Fibroblast of lung (primary cell): ENCODE data around the gene TGFB1. TPM values are rescaled to one million over a fixed set of nuclear protein-coding genes. Genes with fewer than 3 reads are reported as not detected.
A peak's percentile ranks its signal among the peaks of the same experiment; 100 is the strongest.

Experiments used
- DNase-seq, 2 donors: peaks; one replicate each; pipeline versions ENCODE4 v3.0.0 to v3.0.0-alpha.2; 2010; ENCODE audit warnings: low read depth in 2 of 2
- H2AFZ ChIP-seq: 2 replicates; pipeline ENCODE4 v1.5.1; 2012; ENCODE audit warnings: low read length, control low read depth, inconsistent platforms
- H3K27ac ChIP-seq: 2 replicates; pipeline ENCODE4 v1.5.1; 2011; ENCODE audit warnings: low read length, control low read depth; ENCODE audit not compliant: insufficient read depth
- H3K27me3 ChIP-seq: 2 replicates; pipeline ENCODE4 v1.5.1; 2011; ENCODE audit warnings: mild to moderate bottlenecking, low read length; ENCODE audit not compliant: control insufficient read depth, insufficient read depth
- H3K36me3 ChIP-seq: 2 replicates; pipeline ENCODE4 v1.5.1; 2011; ENCODE audit warnings: low read length; ENCODE audit not compliant: control insufficient read depth, insufficient read depth
- H3K4me1 ChIP-seq: 2 replicates; pipeline ENCODE4 v1.5.1; 2011; ENCODE audit warnings: low read length; ENCODE audit not compliant: control insufficient read depth, insufficient read depth; ENCODE audit errors: extremely low read depth
- H3K4me2 ChIP-seq: 2 replicates; pipeline ENCODE4 v1.5.1; 2011; ENCODE audit warnings: low read length, control low read depth; ENCODE audit not compliant: insufficient read depth; ENCODE audit errors: extremely low read depth
- H3K4me3 ChIP-seq, 4 experiments: fragments of 200-600 bp in 1 of 4; sonication (generic) in 1 of 4; replicated peaks in 1 of 4; 2 replicates each; pipeline ENCODE4 v1.5.1; 2011 to 2016; ENCODE audit warnings: low read length in 4 of 4, low read depth in 3 of 4, mild to moderate bottlenecking in 3 of 4, control low read depth in 2 of 4, inconsistent platforms in 1 of 4, mixed read lengths in 1 of 4; ENCODE audit not compliant: insufficient read depth in 1 of 4; ENCODE audit errors: control extremely low read depth in 1 of 4
- H3K79me2 ChIP-seq: 2 replicates; pipeline ENCODE4 v1.5.1; 2012; ENCODE audit warnings: mild to moderate bottlenecking, low read length, inconsistent platforms; ENCODE audit not compliant: control insufficient read depth, insufficient read depth
- H3K9ac ChIP-seq: 2 replicates; pipeline ENCODE4 v1.5.1; 2011; ENCODE audit warnings: mild to moderate bottlenecking, low read length, control low read depth; ENCODE audit not compliant: insufficient read depth
- H3K9me3 ChIP-seq: 2 replicates; pipeline ENCODE4 v1.5.1; 2012; ENCODE audit warnings: low read depth, low read length; ENCODE audit not compliant: control insufficient read depth, insufficient read depth
- H4K20me1 ChIP-seq: 2 replicates; pipeline ENCODE4 v1.5.1; 2011; ENCODE audit warnings: low read length; ENCODE audit not compliant: control insufficient read depth, insufficient read depth; ENCODE audit errors: extremely low read depth
- EZH2 ChIP-seq: IDR thresholded peaks from 2 replicates; pipeline ENCODE4 v1.5.1; 2012; ENCODE audit warnings: low read length, control low read depth, mild to moderate bottlenecking; ENCODE audit errors: missing control alignments
- polyA plus RNA-seq, 2 donors: library from polyadenylated mRNA; depleted of rRNA in 1 of 2; stranded (reverse) in 1 of 2; unstranded in 1 of 2; fragments of >200 nt; gene quantifications; 2 replicates each; pipeline ENCODE4 v1.2.1, GENCODE V29; 2011 to 2012; ENCODE audit warnings: missing spikeins in 1 of 2
- total RNA-seq: library from RNA; depleted of rRNA; stranded (reverse); fragments of >200 nt; gene quantifications from 2 replicates; pipeline ENCODE4 v1.2.1, GENCODE V29; 2014
- TF ChIP-seq, protein P1 (sequence below), 2 donors: IDR thresholded peaks in 1 of 2; conservative IDR thresholded peaks in 1 of 2; 1 replicate in 1 of 2; 2 replicates in 1 of 2; pipeline ENCODE4 v1.5.1; 2011 to 2012; ENCODE audit warnings: low read length in 2 of 2, control low read depth in 1 of 2, inconsistent platforms in 1 of 2, low read depth in 1 of 2, mild to moderate bottlenecking in 1 of 2

Gene TGFB1
- total and polyA plus RNA-seq, 2 donors (not counting 1 experiment from before 2014, with no cell fraction given): 4.2 to 14.4 TPM

DNA sequence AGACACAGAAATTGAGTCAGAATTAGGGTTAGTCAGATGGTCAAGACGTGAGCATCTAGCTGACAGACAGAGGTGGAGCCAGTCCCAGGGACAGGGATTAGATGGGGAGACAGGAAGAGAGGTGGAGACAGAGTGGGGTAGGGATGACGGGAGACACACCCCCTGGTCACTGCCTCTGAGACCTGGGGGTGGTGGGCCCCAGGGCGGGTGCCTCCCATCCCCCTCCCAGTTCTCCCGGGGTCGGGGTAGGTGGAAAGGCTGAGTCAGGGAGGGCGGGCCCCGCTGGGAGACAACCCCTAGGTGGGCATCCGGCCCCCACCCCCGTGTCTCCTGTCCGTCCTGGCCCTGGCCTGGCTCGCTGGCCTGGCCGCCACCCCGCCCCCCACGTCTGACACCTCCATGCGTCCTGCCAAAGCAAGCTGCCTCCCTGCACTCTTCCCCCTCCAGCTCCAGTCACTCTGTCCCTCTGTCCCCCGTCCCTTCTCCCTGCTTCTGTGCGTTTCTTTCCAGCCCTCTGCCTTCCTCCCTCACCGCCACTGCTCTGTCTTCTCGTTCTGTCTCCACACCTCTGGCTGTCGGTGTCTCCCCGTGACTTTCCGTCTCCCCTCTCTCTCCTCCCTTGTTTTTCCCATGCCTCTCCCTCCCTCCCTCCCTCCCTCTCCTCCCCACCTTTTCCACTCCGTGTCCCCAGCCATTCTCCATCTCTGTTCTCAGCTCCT, 28.6 kb downstream of the TGFB1 start:
- Histone ChIP-seq H4K20me1 (no peaks in the 10 kb centered on the region), H3K36me3 (peaks cover 14% of the 10 kb centered on the region), H3K27me3 (no peaks in the 10 kb centered on the region), H3K4me1 (peaks cover 64% of the 10 kb centered on the region), H2AFZ (no peak overlapping the region), H3K27ac (peak overlapping the region; percentile 97), H3K4me2 (peak overlapping the region; percentile 69), H3K9me3 (no peaks in the 10 kb centered on the region), H3K79me2 (no peaks in the 10 kb centered on the region), H3K9ac (peak overlapping the region; percentile 59), H3K4me3 (no peak overlapping the region)
- peak; percentile 78 to 82 for DNase-seq
- TF ChIP-seq, protein P1, sequence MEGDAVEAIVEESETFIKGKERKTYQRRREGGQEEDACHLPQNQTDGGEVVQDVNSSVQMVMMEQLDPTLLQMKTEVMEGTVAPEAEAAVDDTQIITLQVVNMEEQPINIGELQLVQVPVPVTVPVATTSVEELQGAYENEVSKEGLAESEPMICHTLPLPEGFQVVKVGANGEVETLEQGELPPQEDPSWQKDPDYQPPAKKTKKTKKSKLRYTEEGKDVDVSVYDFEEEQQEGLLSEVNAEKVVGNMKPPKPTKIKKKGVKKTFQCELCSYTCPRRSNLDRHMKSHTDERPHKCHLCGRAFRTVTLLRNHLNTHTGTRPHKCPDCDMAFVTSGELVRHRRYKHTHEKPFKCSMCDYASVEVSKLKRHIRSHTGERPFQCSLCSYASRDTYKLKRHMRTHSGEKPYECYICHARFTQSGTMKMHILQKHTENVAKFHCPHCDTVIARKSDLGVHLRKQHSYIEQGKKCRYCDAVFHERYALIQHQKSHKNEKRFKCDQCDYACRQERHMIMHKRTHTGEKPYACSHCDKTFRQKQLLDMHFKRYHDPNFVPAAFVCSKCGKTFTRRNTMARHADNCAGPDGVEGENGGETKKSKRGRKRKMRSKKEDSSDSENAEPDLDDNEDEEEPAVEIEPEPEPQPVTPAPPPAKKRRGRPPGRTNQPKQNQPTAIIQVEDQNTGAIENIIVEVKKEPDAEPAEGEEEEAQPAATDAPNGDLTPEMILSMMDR (conservative IDR thresholded peaks at IDR 0.05 in 1 of 2, IDR thresholded peaks at IDR 0.05 in 1 of 2; ENCODE audit: low read depth in 1 of 2, low read length in 2 of 2): no peak
- TF ChIP-seq EZH2: no peak

GRCh38 chr19:41324231-41324702, 29.5 kb downstream of the TGFB1 start:
- H3K4me3 ChIP-seq: no peak overlapping the region
- H3K4me1 ChIP-seq: peaks cover 64% of the 10 kb centered on the region
- no peak for TF ChIP-seq EZH2
- TF ChIP-seq, protein P1 (conservative IDR thresholded peaks at IDR 0.05 in 1 of 2, IDR thresholded peaks at IDR 0.05 in 1 of 2; ENCODE audit: low read depth in 1 of 2, low read length in 2 of 2): no peak
- peak overlapping the region; percentile 70 for H3K9ac ChIP-seq
- H3K27me3 ChIP-seq: no peaks in the 10 kb centered on the region
- H3K79me2 ChIP-seq: no peaks in the 10 kb centered on the region
- no peak for DNase-seq
- H3K4me2 ChIP-seq: peak overlapping the region; percentile 75
- H3K36me3 ChIP-seq: peaks cover 18% of the 10 kb centered on the region
- H3K9me3 ChIP-seq: no peaks in the 10 kb centered on the region
- H2AFZ ChIP-seq: no peak overlapping the region
- H3K27ac ChIP-seq: peak overlapping the region; percentile 97
- no peaks in the 10 kb centered on the region for H4K20me1 ChIP-seq

- no peaks in the 10 kb centered on the region for H4K20me1 ChIP-seq
These were observed 30.1 kb downstream of the TGFB1 start for GRCh38 chr19:41323430-41324125.

More at GRCh38 chr19:41323430-41324125, 30.1 kb downstream of the TGFB1 start:
- Histone ChIP-seq H3K9ac (peak overlapping the region; percentile 74), H2AFZ (no peak overlapping the region), H3K9me3 (no peaks in the 10 kb centered on the region), H3K79me2 (no peaks in the 10 kb centered on the region), H3K27me3 (no peaks in the 10 kb centered on the region), H3K4me1 (peaks cover 63% of the 10 kb centered on the region), H3K4me2 (peak overlapping the region; percentile 77), H3K4me3 (peak overlapping the region in 1 of 4 experiments; percentile 21), H3K27ac (peak overlapping the region; percentile 97), H3K36me3 (peaks cover 19% of the 10 kb centered on the region)
- no peak for TF ChIP-seq EZH2
- peak; percentile 97 to 98 for DNase-seq
